Epithelial cell of esophagus (primary cell): ENCODE results near the gene IFI35.
"Not testable (repeated sequence)": the region's sequence is repeated elsewhere in the genome, so short reads cannot be mapped to it uniquely, and the experiment has no call there.

ENCODE experiments used
- DNase-seq: peaks from one replicate; pipeline ENCODE4 v3.0.0; 2010; ENCODE audit warnings: low read depth
- H3K4me3 ChIP-seq: 2 replicates; pipeline ENCODE4 v1.5.1; 2011; ENCODE audit warnings: mild to moderate bottlenecking, low read length, control low read depth
- TF ChIP-seq, protein P1 (sequence below): IDR thresholded peaks from 2 replicates; pipeline ENCODE4 v1.5.1; 2011; ENCODE audit warnings: low read depth, mild to moderate bottlenecking, low read length, control low read depth, inconsistent platforms; ENCODE audit not compliant: insufficient read depth; ENCODE audit errors: missing control alignments

Gene IFI35

DNA sequence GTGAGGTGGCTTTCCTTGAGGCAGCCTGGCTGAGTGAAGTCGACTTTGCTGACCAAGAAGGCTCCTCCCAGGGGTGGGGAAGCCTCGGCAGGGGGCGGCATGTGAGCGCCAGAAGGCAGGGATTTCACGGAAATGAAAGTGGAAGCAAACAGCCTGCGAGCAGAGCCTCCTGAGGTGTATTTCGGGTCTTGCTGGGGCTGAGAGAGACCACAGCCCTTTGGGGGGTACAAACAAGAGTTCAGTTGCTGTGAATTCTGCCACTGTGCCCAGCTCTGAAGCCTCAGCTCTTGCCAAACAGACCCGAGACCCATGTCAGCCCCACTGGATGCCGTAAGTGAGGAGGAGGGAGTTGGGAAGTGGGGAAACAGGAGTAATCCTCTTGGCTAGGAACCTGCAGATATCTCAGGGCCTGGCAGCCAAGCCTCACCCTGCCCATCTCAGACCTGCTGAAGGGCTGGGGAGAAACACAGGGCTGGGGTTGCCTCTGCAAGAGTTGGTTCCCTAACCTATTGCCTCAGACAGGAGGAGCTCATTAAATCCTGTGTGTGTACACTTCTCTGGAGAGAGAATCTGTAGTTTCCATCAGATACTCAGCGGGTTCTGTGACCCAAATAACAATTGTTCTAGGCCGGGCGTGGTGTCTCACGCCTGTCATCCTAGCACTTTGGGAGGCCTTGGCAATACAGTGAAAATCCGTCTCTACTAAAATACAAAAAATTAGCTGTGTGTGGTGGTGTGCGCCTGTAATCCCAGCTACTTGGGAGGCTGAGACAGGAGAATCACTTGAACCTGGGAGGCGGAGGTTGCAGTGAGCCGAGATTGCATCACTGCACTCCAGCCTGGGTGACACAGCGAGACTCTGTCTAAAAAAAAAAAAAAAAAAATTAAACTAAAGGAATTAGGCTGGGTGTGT lies at the start of gene IFI35:
IFI35 (plus strand) TSS at position 146 of the 913 bp plus-strand sequence; CDS start at position 310, 164 bp downstream.
- TF ChIP-seq, protein P1, sequence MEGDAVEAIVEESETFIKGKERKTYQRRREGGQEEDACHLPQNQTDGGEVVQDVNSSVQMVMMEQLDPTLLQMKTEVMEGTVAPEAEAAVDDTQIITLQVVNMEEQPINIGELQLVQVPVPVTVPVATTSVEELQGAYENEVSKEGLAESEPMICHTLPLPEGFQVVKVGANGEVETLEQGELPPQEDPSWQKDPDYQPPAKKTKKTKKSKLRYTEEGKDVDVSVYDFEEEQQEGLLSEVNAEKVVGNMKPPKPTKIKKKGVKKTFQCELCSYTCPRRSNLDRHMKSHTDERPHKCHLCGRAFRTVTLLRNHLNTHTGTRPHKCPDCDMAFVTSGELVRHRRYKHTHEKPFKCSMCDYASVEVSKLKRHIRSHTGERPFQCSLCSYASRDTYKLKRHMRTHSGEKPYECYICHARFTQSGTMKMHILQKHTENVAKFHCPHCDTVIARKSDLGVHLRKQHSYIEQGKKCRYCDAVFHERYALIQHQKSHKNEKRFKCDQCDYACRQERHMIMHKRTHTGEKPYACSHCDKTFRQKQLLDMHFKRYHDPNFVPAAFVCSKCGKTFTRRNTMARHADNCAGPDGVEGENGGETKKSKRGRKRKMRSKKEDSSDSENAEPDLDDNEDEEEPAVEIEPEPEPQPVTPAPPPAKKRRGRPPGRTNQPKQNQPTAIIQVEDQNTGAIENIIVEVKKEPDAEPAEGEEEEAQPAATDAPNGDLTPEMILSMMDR: peak; percentile 27
- peak; percentile 74 for DNase-seq
- peak within 1 kb of the TSS; percentile 53 for H3K4me3 ChIP-seq

DNA sequence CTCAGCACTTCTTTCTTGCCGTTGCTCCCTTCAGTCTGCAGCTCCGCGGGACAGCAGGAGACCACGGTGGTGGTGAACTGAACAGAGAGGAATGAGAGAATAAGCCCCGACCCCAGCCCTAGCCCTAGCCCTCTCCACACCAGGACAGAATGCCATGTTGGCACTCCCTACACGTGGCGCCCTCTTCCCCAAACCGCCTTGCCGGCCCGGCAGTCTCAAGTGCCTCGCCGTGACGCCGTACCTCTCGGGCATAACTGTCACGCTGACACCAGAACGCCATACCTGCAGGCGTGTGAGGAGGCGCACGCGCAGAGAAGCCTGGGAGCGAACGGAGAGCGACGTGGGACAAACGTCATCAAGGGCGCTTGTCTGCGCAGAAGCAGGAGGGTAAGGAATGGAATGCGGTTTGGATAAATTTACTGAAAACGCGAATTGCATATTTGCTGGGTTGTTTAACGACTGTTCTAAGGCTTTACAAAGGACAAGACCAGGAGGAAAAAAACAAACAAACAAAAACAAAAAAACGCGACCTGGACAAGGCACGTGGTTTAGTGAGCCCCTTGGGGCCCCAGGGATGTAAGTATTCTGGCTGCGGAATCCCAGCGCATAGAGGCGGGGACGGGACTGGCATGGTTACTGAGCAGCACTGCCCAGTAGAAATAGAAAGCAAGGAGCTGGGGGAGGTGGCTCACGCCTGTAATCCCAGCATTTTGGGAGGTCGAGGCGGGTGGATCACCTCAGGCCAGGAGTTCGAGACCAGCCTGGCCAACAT lies 42.2 kb upstream of the IFI35 start, which contains the start of gene AARSD1:
AARSD1 (minus strand) TSS at position 294 of the 772 bp plus-strand sequence; CDS start at position 280, 14 bp downstream.
- TF ChIP-seq, protein P1: no peak
- peak within 1 kb of the TSS; percentile 87 for H3K4me3 ChIP-seq
- DNase-seq: peak; percentile 97

DNA sequence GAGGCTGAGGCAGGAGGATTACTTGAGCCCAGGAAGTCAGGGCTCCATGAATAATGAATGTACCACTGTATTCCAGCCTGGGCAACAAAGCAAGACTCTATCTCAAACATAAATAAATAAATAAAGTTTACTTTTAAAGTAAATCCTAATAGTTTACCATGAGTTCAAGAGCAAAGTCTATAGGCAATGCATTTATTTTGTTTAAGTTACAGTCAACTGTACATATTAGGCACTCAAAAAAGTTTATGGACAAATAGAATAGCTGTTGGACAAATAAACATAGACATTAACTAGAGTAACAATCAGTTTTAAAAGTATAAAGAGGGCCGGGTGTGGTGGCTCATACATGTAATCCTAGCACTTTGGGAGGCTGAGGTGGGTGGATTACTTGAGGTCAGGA lies 38.7 kb upstream of the IFI35 start:
- TF ChIP-seq, protein P1: no peak
- H3K4me3 ChIP-seq: no peak overlapping the region

DNA sequence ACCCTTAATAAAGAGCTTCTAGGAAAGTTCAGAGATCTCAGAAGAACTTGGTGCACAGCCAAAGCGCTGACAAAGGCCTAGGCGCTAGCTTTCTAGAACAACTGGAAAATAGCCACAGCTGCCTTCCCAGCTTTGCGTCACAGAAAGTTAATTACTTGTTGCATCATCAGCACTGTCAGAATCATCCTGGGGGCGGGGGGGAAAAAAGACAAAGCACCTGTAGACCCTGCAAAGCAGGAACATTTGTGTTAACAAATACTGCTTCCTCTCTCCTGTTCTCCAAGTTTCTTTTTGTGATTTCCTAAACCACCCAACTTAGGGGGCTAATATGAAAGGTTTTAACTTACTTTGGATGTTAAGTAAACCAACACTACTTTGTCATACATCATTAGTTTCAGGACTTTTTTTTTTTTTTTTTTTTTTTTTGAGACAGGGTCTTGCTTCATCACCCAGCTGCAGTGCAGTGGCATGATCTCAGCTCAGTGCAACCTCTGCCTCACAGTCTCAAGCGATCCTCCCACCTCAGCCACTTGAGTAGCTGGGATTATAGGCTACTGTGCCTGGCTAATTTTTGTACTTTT lies 37.5 kb upstream of the IFI35 start:
- DNase-seq: no peak
- no peak overlapping the region for H3K4me3 ChIP-seq
- TF ChIP-seq, protein P1: no peak

More for the DNA sequence above, 38.7 kb upstream of the IFI35 start:
- DNase-seq: no peak

DNA sequence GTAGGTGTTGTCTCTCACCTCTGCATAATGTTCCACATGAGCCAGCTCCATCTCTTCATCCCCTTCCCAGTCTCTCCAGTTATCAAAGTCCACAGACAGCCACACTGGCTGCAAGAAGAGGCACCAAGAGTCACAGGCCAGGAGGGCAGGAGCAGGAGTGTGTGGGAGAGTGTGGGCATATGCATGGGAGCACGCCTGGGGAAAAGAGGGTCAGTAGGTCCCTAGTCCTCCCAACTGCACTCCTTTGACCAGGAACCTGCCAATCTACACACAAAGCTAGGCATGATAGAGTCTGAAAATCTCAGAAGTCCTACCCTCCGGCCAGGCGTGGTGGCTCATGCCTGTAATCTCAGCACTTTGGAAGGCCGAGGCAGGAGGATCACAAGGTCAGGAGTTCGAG lies 35.0 kb upstream of the IFI35 start:
- H3K4me3 ChIP-seq: no peak overlapping the region
- no peak for DNase-seq
- TF ChIP-seq, protein P1: no peak

DNA sequence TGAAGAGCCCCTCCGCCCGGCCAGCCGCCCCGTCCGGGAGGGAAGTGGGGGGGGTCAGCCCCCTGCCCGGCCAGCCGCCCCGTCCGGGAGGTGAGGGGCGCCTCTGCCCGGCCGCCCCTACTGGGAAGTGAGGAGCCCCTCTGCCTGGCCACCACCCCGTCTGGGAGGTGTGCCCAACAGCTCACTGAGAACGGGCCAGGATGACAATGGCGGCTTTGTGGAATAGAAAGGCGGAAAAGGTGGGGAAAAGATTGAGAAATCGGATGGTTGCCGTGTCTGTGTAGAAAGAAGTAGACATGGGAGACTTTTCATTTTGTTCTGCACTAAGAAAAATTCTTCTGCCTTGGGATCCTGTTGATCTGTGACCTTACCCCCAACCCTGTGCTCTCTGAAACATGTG lies 33.3 kb upstream of the IFI35 start:
- H3K4me3 ChIP-seq, DNase-seq: not testable (repeated sequence)

DNA sequence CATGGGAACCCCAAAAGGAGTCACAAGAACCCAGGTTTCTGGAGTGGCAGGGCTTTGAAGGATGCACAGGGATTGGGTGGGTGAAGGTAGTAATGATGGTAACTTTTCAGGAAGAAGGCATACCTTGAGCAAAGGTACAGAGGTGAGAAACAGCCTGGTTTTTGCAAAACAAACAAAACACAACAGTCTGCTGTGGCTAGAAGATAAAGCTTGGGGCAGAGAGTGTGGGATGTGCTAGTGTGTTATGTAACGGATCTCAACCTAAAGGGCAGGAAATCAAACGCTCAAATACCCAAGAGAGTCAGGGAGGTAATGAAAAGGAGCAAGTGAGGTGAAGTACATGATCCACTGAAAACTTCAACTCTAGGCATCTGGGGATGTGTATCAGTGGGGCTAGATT lies 31.3 kb upstream of the IFI35 start:
- TF ChIP-seq, protein P1: no peak
- no peak for DNase-seq
- no peak overlapping the region for H3K4me3 ChIP-seq

DNA sequence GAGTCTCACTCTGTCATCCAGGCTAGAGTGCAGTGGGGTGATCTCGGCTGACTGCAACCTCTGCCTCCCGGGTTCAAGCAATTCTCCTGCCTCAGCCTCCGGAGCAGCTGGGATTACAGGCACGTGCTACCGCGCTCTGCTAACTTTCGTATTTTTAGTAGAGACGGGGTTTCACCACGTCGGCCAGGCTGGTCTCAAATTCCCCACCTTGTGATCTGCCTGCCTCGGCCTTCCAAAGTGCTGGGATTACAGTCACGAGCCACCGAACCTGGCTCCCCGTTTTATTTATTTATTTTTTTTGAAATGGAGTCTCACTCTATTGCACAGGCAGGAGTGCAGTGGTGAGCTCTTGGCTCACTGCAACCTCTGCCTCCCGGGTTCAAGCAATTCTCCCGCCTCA lies 30.9 kb upstream of the IFI35 start:
- DNase-seq, H3K4me3 ChIP-seq: not testable (repeated sequence)
